22Rv1 (cell line): ENCODE measurements around the gene ENTPD6.

Experiments
- H3K27ac ChIP-seq: fragments of 450-650 bp; 2 replicates; pipeline ENCODE4 v1.5.1; 2017
- ZFX ChIP-seq: fragments of 450-650 bp; IDR thresholded peaks from 2 replicates; pipeline ENCODE4 v1.6.1; 2017; ENCODE audit warnings: antibody characterized with exemption, borderline replicate concordance
- TF ChIP-seq, protein P1 (sequence below): fragments of 450-650 bp; IDR thresholded peaks from 2 replicates; pipeline ENCODE4 v1.5.1; 2017; ENCODE audit warnings: mild to moderate bottlenecking

Gene ENTPD6

DNA sequence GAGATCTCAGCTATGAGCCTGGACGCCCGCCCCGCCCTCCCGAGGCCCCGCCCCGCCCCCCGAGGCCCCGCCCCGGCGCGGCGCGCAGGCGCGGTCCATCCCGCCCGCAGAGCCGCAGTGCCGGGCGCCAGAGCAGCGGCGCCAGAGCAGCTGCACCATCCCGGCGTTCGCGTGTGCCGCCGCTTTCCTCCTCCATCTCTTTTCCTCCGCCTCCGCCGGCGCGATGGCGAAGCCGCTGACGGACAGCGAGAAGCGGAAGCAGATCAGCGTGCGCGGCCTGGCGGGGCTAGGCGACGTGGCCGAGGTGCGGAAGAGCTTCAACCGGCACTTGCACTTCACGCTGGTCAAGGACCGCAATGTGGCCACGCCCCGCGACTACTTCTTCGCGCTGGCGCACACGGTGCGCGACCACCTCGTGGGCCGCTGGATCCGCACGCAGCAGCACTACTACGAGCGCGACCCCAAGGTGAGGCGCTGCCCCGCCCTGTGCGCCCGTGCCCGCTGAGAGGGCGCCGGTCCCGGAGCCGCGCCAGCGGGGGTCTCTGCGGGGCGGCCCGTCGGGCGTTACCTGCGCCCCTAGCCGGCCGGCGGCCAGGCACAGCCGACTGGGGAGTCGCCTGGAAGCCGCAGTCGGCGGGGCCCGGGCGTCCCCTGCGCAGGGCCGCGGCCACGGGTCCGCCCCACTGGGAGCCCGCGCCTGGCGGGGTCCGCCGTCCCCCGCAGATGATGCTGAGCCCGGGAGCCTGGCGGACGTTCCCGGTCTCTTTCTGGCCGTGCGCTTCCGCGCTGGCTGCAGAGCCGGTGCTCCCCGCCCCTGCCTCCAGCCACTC, 52.7 kb downstream of the ENTPD6 start, which contains the start of gene PYGB:
PYGB (plus strand) TSS at position 130 of the 830 bp plus-strand sequence; CDS start at position 224, 94 bp downstream.
- peak within 1 kb of the TSS; percentile 84 for H3K27ac ChIP-seq
- TF ChIP-seq ZFX = no peak
- TF ChIP-seq, protein P1, sequence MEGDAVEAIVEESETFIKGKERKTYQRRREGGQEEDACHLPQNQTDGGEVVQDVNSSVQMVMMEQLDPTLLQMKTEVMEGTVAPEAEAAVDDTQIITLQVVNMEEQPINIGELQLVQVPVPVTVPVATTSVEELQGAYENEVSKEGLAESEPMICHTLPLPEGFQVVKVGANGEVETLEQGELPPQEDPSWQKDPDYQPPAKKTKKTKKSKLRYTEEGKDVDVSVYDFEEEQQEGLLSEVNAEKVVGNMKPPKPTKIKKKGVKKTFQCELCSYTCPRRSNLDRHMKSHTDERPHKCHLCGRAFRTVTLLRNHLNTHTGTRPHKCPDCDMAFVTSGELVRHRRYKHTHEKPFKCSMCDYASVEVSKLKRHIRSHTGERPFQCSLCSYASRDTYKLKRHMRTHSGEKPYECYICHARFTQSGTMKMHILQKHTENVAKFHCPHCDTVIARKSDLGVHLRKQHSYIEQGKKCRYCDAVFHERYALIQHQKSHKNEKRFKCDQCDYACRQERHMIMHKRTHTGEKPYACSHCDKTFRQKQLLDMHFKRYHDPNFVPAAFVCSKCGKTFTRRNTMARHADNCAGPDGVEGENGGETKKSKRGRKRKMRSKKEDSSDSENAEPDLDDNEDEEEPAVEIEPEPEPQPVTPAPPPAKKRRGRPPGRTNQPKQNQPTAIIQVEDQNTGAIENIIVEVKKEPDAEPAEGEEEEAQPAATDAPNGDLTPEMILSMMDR = no peak

DNA sequence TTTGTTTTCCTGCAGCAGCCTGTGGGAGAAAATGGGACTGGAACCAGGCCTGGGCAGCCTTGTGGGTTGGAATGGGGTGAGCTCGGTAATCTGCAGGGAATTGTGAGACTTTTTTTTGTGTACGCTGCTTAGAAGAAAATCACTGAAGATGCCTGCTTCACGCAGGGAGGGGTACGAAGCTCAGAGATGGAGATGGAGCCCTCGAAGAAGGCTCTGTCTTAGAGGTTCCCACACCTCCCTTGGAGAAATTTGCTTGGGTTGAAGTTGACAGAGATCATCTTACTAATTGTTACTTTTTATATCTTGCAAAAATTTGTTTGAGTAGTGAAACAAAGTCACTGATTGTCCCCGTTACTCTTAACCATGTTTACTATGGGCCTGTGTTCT, 53.3 kb downstream of the ENTPD6 start:
- H3K27ac ChIP-seq = peak overlapping the region; percentile 84
- TF ChIP-seq, protein P1 = no peak
- TF ChIP-seq ZFX = no peak

DNA sequence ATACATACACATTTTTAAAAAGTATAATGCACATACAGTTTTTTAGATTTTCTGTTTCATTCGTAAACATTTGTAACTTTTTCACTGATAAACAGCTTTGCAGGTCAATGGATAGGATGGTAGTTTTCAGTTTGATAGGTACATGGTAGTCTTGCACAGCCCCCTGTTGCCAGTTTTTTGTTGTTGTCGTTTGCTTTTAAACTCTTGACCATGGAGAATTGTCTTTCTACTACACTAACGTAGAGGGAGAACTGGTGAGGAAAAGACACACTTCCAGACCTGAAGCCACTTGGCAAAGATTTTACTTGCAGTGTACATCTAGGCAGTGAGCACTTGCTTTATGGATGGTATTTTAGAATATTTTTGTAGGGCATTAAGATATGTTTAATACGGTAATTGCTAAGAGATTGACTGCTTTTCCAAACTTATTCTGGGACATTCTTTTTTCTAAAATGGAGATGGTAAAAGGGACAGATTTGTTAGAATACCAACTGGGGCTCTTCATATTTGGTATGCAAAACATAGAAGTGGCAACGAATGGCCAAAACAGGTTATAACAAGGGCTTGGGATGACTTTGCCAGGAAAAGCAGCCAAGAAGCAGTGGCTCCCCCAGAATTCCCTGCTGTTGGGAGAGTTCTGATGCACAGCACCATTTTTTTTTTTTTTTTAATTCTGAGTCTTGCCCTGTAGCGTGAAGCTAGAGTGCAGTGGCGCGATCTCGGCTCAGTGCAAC, 53.9 kb downstream of the ENTPD6 start:
- H3K27ac ChIP-seq = peak overlapping the region; percentile 84; the same call in 1 of the 2 replicates
- no peak for TF ChIP-seq ZFX
- TF ChIP-seq, protein P1 = no peak

DNA sequence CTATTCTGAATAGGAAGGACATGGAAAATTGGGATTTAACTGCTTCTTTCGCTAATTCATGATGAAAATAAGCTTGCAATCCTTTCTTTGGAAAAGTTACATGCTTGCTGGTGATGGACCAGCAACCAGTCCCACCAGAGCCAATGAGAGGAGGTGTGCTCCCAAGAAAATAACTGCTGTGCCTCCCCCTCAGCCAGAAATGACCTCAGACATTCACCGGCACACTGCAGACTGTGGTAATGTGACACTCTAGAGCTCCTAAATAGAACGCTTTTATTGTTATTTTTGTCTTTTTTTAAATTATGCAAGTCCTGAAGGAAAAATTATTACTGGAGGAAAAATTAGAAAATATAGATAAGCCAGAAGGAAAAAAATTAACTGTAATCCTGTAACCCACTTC, 55.0 kb downstream of the ENTPD6 start:
- H3K27ac ChIP-seq = no peak overlapping the region
- TF ChIP-seq, protein P1 = no peak
- no peak for TF ChIP-seq ZFX

DNA sequence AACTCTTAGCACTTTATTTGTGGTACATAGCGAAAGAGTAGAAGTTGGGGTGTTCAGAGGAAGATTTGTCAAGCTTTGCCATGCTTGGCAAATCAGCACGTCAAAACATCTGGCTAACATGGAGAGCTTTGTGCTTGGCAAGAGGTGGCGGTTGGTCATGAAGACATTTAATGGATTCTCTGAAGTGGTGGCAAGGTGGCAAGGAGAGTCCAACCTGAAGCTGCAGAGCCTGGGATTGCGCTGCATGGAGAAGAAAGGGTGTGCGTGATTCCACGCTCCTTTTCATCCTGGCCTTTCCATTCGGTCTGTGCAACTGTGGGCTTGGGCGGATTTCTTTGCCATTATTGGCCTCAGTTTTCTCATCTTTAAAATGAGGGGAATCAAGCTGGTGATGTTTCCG, 55.5 kb downstream of the ENTPD6 start:
- no peak for TF ChIP-seq ZFX
- TF ChIP-seq, protein P1 = no peak

DNA sequence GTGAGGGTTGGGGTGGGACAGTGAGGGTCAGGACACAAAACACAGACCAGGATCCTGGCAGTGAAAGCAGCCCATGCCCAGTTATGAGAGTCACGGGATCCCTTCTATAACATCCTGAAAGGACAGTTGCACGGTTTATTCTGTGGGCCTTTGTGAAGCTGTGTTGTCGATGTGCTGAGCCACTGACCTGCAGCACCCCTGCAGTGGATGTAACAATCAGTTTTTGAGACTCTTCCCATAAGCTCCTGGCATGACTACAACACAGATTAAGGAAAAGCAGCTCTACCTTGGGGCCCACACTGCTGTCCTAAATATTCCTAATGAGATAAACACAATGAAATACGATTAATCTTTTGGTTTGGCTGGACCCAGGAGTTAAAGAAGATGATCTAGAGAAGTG, 56.0 kb downstream of the ENTPD6 start:
- no peak for TF ChIP-seq ZFX
- TF ChIP-seq, protein P1 = no peak
- no peak overlapping the region for H3K27ac ChIP-seq

More for the DNA sequence above, 55.5 kb downstream of the ENTPD6 start:
- no peak overlapping the region for H3K27ac ChIP-seq
